HG03575 (cell line): ENCODE data around the gene HP1BP3.
"Not testable (repeated sequence)": the region's sequence is repeated elsewhere in the genome, so short reads cannot be mapped to it uniquely, and the experiment has no call there.

Source experiments
- ATAC-seq: cut with Tn5 transposase; IDR thresholded peaks from one replicate; pipeline ENCODE4 v1.9.1; 2021; ENCODE audit not compliant: unreplicated experiment, insufficient number of reproducible peaks, low FRiP score; ENCODE audit errors: extremely low read depth

HP1BP3 gene, protein sequence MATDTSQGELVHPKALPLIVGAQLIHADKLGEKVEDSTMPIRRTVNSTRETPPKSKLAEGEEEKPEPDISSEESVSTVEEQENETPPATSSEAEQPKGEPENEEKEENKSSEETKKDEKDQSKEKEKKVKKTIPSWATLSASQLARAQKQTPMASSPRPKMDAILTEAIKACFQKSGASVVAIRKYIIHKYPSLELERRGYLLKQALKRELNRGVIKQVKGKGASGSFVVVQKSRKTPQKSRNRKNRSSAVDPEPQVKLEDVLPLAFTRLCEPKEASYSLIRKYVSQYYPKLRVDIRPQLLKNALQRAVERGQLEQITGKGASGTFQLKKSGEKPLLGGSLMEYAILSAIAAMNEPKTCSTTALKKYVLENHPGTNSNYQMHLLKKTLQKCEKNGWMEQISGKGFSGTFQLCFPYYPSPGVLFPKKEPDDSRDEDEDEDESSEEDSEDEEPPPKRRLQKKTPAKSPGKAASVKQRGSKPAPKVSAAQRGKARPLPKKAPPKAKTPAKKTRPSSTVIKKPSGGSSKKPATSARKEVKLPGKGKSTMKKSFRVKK

DNA sequence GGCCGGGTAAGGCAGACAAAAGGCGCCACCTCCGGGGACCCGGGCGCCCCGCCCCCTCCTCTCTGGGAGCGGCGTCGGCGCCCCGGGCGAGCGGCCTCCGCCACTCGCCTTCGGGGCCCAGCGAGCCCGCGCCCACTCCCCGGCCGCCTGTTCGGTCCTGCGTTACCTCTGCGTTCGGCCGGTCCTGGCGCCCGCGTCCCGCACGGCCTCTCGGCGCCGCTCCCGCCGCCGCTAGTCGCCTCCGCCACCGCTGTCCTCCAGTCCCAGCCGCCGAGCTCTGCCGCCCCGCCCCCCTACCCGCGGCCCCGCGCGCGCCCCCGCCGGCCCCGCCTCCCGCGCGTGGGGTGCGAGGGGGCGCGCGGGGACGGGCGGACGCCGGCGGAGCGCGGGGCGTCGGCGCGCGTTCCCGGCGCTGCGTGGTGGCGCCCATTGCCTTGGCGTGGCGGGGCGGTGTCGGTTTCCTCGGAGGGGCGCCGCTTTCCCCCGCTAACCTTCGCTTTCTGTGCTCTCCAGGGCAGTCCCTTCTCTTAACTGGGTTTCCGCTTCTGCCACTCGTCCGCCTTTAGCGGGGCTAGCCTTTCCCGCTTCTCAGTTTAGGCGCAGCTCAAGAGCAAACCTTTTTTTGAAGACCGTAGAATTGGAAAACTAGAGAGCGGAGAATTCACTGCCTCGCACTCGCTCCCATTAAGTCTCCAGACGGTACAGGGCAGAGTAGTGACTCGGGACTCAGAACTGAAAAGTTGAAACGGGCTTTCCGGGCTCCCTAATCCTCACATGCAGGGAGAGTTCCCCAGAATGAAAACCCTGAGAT is at the start of gene HP1BP3:
Gene HP1BP3, minus strand, starts transcription at position 279 of the 811 bp plus-strand sequence. CDS start 6,867 bp downstream, outside the sequence.
- ATAC-seq = no peak

DNA sequence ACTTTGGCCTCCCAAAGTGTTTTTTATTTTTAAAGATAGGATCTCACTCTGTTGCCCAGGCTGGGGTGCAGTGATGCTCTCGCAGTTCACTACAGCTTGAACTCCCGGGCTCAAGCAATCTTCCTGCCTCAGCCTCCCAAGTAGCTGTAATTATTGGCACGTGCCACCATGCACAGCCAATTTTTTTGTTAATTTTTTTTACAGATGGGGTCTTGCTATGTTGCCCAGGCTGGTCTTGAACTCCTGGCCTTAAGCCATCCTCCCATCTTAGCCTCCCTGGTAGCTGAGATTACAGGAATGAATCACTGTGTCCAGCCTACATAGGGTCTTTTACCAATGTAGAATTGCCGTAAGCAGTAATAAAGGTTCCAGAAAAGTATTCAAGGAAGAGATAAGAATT is 49.1 kb upstream of the HP1BP3 start:
- ATAC-seq = no peak

DNA sequence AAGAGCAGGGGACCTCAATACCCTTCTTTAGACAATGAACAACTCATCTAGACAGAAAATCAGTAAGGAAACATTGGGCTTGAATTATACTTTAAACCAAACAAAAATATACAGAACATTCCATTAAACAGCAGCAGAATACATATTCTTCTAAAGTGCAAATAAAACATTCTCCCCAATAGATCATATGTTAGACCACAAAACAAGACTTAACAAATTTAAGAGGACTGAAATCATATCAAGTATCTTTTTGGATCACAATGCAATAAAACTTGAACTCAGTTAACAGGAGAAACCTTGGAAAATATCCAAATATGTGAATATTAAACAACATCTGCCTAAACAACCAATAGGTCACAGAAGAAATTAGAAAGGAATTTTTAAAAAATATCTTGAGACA is 47.7 kb upstream of the HP1BP3 start:
- no peak for ATAC-seq

DNA sequence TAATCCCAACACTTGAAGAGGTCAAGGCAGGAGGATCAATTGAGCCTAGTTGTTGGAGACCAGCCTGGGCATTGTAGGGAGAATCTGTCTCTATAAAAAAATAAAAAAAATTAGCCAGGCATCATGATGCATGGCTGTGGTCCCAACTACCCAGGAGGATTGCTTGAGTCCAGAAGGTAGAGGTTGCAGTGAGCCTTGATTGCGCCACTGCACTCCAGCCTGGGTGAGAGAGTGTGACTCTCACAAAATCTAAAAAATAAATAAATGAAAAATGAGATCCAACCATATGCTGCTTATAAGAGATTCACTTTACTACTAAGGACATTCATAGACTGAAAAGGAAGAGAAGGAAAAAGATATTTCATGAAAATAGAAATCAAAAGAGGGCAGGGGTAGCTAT is 47.1 kb upstream of the HP1BP3 start:
- no peak for ATAC-seq

DNA sequence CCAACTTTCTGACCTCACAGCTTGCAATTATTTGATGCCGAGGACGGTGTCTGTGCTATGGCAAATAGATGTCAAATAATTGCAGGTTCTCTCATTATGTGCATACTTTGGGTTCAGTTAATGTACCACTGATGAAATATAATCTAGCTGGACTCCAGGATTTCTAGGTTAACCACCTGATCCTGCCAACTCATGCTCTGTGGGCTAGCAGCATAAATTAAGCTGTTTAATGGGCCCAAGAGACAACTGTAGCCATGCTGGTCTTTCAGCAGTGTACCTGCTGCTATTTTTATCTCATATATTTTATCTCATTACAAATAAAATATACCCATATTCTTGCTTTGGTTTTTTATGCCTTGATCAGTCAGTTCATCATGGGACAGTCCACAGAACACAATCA is 43.3 kb upstream of the HP1BP3 start:
- ATAC-seq = no peak

DNA sequence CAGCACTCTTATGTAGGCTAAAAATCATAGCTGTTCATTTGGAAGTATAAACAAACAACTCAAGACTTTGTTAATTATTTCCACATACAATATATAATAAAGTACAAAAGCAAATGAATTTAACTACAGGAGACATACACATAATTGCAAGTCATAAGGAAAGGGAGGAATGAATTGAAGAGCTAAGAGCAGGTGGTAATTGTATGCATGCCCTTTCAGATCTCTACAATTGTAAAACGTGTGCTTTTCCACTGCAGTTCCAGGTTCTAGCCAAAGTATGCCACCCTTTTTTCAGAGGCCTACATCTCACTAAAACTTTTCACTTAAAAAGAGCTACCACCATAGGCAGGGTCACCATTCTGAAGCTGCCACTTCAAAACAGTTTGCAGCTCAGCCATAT is 42.8 kb upstream of the HP1BP3 start:
- no peak for ATAC-seq

DNA sequence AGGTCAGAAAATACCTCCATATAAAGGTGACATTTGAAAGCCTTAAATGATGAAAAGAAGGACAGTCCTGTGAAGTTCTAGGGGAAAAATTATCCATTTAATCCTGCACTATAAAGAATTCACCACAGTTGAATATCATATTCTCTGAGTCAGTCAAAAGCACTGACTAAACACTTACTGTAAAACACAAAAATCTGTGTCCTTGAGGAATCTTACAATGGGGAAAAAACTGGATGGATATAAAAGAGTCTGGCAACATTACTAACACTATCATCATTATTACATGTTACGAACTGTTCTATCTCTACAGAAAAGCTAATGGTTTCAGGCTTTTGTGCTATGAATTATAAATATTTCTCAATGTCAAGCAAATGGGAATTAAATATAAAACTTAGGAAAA is 42.4 kb upstream of the HP1BP3 start:
- ATAC-seq = no peak

DNA sequence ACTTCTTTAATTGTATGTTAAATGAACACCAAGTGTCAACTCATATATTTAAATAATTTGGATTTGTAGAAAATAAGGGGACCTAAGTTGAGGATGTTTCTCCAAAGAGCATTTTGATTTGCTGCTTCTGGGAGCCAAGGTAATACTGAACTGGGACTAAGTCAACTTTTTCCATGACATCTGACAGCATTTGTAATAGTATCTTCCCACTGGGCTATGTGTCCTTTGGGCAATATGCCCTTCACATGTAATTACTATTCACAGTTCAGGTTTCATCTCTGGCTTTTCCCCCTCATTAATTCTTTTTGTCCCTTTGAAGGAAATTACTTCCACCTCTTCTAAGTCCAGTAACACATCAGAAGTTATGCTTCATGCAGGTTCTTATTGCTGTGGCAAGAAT is 36.7 kb upstream of the HP1BP3 start:
- no peak for ATAC-seq

DNA sequence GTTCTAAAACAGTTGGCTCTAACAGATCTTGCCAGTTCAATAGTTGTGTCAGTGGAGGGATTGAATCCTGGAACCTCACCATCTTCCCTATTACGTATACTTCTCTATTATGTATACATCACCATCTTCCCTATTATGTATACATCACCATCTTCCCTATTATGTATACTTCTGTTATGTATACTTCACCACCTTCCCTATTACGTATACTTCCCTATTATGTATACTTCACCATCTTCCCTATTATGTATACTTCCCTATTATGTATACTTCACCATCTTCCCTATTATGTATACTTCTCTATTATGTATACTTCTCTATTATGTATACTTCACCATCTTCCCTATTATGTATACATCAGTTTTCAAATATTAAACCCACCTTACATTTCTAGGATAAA is 34.4 kb upstream of the HP1BP3 start:
- no peak for ATAC-seq

DNA sequence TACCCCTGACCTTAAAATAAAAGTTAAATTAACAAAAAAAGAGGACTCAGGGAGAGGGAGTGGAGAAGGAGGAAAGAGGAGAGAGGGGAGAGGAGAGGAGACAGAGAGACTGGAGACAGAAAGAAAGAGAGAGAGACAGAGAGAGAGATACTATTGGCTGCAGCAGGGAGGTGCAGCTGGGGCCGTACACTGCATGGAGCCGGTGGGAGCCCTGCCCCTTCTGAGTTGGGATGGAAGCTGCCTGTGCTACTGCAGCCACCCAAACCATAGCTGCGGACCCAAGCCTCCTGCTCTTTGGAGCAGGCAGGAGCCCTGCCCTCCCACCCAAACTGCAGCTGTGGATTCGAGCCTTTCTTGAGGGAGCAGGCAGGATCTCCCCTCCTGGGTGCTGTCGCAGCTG is 32.7 kb upstream of the HP1BP3 start:
- no peak for ATAC-seq

DNA sequence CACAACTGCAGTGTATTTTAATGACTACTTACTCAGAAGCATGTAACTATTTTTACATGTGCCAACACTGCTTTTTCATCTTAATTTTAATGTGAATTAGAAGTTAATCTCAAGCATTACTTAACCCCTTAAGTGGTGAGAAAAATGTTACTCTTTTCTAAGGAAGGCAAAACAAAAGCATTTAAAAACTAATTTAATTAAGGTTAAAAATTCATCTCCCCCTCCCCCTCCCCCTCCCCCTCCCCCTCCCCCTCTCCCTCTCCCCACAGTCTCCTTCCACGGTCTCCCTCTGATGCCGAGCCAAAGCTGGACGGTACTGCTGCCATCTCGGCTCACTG is 27.4 kb upstream of the HP1BP3 start:
- ATAC-seq = no peak

DNA sequence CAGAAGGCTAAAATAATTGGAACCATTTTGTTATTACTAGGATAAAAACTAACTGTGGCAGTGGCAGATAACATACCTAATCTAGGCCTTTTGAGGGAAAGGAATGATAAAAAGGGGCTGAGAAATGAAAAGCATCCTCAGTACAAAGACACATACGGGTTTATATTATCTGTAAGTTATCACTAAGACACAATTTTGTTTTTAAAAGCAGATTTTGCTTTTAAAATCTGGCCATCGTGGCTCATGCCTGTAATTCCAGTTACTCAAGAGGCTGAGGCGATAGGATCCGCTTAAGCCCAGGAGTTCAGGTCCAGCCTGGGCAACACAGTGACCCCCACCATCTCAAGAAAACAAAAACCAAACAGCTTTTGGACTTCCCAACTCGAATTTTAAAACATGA is 24.8 kb upstream of the HP1BP3 start:
- no peak for ATAC-seq

DNA sequence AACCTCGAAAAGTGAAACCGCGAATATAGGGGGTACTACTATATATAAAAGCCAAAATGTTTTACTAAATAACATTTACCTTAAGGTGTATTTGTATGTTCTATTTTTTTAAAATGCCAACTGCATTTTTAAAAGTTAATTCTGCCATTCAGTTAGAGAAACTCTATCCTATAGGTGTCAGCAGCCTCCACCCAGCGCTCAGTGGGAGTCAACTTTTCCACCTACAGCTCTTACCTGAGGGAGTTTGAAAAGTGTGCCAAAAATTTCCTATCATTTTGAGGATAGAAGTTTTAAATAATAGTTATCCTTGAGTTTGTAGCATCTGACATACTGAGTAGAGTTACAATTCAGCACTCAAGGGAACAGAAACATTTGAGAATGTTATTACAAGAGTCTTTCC is 6.1 kb upstream of the HP1BP3 start:
- no peak for ATAC-seq

DNA sequence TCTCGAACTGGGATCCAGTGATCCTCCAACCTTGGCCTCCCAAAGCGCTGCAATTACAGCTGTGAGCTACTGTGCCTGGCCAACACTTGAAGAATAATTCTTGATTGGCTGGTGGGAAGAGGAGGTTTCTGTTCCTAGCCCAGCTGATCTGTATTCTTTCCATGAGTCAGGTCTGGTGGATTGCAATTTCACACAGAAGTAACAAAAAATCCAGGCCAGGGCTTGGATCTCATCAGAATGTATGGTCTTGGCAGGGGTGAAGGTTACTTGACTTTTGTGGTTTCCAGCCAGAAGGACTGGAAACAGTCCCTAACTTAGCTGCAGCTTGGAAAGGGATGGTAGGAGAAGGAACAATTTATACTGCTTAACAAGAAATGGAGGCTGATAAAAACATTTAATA is 5.1 kb upstream of the HP1BP3 start:
- ATAC-seq = no peak

DNA sequence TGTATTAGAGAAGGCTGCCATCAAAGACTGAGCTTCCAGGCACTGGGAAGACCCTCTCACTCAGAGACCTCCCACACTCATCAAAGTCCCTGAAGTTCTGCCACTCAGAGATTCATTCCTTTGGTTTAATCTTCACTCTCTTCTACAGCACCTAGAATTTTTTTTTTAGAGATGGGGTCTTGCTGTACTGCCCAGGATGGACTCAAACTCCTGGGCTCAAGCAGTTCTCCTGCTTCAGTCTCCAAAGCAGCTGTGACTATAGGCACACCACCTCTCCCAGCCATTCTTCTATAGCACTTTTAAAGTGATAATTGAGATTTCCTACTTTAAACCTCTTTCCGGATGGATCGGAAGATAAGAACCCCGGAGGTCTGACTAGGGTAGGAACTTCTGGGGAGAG is 3.7 kb upstream of the HP1BP3 start:
- ATAC-seq = no peak

DNA sequence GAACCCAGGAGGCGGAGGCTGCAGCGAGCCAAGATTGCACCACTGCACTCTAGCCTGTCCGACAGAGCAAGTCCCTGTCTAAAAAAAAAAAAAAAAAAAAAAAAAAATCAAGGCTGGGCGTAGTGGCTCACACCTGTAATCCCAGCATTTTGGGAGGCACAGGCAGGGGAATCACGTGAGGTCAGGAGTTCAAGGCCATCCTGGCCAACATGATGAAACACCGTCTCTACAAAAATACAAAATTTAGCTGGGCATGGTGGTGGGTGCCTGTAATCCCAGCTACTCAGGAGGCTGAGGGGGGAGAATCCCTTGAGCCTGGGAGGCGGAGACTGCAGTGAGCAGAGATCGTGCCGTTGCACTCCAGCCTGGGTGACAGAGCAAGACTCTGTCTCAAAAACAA is 2.5 kb upstream of the HP1BP3 start:
- not testable (repeated sequence) for ATAC-seq

DNA sequence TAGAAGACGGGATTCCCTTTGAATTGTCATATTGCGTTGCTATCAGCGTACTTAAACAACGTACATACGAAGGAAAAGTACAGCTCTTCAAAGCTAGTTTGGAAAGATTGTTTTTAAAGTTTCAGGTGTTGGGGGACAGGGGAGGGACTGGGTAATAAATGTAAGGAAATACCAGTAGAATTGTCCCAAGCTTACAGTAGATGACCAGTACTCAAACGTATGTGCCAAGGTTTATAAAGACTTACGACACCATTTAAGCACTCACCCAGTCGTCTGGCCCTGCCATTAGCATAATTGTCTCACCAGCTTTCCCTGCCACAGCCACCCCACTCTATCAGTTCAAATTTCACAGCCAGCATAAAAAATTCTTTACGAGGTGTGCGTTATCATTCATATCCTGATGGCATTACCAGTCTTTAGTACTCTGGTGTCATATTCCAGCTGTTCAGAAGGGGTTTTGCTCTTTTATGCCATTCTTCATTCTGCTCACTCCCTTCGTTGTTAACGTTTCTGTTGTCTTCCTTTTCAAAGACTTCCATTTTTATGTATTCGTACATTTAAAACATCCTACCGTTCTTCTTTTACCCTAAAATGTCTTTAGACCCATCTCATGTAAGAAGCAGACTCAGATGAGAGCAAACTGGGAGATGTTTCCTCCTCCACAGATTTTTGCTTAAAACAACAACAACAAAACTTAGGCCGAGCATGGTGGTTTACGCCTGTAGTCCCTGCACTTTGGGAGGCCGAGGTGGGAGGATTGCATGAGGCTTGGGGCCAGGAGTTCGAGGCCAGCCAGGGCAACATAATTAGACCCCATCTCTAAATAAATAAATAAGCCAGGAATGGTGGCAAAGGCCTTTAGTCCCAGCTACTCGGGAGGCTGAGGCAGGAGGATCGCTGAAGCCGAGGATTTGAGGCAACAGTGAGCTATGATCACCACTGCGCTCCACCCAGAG is 1.0 kb upstream of the HP1BP3 start:
- ATAC-seq = no peak

DNA sequence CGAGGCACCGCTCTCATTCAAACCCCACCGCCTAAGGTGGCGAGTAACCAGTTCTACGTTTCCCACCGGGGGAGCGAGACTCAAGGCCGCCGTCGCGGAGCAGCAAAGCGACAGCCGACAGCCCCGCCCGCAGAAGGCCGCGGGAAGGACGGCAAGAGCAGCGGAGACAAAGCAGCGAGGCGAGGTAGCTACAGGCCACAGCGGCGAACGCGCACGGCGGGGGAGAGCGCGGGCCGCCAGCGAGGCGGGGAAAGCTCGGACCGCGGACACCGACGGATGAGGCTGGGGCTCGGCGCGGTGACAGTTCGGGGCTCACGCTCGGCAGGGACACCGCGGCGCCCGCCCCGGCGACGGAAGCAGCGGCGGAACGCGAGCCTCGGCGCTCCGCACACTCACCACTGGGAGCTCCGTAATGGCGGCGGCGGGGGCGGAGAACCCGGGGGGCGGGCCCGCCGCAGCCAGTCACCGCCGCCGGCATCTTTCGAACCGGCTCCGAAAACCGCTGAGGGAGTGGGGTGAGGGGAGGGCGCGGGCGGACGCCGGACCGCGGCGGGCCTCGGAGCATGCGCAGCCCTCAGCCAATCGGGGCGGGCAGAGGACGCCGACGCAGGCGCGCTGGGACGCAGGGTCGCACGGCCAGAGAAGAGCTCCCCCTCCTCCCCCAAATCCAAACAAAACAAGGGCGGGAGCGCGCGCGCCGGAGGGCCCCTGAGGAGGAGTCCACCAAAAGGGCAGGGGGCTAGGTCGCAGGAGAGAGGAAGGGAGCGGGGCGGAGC is 666 bp downstream of the HP1BP3 start:
- ATAC-seq = peak; percentile 36

DNA sequence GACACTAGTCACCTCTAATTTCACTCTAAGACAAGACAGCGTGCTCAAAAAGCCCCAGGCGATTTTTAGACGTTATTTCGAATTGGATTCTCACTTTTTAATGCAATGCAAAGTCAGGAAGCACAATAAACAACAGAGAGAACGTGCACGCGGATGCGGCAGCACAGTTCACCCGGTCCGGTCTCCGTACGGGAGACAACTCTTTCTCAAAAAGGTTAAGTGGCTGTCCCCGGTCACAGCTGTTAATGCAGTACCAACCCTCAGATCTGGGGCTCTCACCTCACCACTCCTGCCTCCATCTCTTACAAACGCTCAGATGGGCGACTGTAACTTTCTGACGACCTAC is 1.2 kb downstream of the HP1BP3 start:
- ATAC-seq = no peak
